HL-60 (cell line): ENCODE results near the gene CCR5AS.

ENCODE experiments used
- POLR2AphosphoS5 ChIP-seq: IDR thresholded peaks from 2 replicates; pipeline ENCODE4 v1.6.1; 2012; ENCODE audit warnings: low read depth
- TF ChIP-seq, protein P1 (sequence below): IDR thresholded peaks from one replicate; pipeline ENCODE4 v1.5.1; 2011; ENCODE audit warnings: low read length, control low read depth, inconsistent platforms; ENCODE audit not compliant: insufficient read depth
- TF ChIP-seq, protein P2 (sequence below): IDR thresholded peaks from 2 replicates; pipeline ENCODE4 v1.6.1; 2012; ENCODE audit warnings: low read depth; ENCODE audit not compliant: insufficient replicate concordance

DNA sequence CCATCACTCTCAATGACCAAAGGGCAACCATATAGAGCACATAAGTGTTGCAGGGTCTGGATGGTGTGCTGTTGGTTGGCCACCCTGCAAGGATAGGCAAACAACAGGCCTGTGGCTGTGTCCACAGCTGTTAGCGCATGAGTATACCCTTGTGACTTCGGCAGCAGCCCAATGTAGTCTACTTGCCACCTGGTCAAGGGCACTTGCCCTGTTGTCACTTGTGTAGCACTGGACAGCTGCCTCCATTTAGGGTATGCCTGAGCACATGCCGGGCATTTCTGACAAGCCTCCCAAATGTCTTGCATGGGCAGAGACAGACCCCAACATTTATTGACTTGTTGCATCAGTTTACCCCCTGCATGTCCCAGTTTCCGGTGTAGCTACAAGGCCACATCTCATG lies 12.9 kb upstream of the CCR5AS start:
- TF ChIP-seq, protein P1, sequence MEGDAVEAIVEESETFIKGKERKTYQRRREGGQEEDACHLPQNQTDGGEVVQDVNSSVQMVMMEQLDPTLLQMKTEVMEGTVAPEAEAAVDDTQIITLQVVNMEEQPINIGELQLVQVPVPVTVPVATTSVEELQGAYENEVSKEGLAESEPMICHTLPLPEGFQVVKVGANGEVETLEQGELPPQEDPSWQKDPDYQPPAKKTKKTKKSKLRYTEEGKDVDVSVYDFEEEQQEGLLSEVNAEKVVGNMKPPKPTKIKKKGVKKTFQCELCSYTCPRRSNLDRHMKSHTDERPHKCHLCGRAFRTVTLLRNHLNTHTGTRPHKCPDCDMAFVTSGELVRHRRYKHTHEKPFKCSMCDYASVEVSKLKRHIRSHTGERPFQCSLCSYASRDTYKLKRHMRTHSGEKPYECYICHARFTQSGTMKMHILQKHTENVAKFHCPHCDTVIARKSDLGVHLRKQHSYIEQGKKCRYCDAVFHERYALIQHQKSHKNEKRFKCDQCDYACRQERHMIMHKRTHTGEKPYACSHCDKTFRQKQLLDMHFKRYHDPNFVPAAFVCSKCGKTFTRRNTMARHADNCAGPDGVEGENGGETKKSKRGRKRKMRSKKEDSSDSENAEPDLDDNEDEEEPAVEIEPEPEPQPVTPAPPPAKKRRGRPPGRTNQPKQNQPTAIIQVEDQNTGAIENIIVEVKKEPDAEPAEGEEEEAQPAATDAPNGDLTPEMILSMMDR, result no peak
- TF ChIP-seq POLR2AphosphoS5, result no peak
- TF ChIP-seq, protein P2, sequence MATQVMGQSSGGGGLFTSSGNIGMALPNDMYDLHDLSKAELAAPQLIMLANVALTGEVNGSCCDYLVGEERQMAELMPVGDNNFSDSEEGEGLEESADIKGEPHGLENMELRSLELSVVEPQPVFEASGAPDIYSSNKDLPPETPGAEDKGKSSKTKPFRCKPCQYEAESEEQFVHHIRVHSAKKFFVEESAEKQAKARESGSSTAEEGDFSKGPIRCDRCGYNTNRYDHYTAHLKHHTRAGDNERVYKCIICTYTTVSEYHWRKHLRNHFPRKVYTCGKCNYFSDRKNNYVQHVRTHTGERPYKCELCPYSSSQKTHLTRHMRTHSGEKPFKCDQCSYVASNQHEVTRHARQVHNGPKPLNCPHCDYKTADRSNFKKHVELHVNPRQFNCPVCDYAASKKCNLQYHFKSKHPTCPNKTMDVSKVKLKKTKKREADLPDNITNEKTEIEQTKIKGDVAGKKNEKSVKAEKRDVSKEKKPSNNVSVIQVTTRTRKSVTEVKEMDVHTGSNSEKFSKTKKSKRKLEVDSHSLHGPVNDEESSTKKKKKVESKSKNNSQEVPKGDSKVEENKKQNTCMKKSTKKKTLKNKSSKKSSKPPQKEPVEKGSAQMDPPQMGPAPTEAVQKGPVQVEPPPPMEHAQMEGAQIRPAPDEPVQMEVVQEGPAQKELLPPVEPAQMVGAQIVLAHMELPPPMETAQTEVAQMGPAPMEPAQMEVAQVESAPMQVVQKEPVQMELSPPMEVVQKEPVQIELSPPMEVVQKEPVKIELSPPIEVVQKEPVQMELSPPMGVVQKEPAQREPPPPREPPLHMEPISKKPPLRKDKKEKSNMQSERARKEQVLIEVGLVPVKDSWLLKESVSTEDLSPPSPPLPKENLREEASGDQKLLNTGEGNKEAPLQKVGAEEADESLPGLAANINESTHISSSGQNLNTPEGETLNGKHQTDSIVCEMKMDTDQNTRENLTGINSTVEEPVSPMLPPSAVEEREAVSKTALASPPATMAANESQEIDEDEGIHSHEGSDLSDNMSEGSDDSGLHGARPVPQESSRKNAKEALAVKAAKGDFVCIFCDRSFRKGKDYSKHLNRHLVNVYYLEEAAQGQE, result no peak
